ENCODE data around the gene PSTPIP1.

DNA sequence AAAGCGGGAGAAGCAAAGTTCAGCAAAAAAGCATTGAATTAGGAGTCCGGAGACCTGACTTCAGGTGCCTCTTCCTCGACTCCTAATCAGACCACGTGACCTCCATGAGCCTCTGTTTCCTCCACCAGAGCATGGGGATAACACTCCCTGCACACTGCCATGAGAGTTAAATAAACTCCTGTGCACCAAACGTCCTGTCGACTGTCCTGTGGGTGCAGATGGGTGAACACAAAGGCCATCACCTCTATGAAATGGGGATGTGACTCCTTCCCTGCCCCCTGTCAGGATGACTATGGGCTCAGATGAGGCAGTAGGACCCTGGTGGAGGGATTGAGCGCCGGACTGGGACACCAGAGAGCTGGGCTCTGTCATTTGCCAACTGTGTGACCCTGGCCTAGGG is 89.5 kb downstream of the PSTPIP1 start:
- TF ChIP-seq EZH2 (IDR thresholded peaks at IDR 0.05; ENCODE audit: insufficient read depth, poor library complexity, severe bottlenecking) (no peak), EZH2phosphoT487 (IDR thresholded peaks at IDR 0.05; ENCODE audit: insufficient read depth, low read depth) (no peak)

All from GM23248 (cell line).